Lower lobe of right lung (tissue), 2 donors: ENCODE results near the gene RUNX3. TPM values are rescaled to one million over a fixed set of nuclear protein-coding genes. Genes with fewer than 3 reads are reported as not detected.

Source experiments
- ATAC-seq, 2 donors: fragments of 200-7000 bp; cut with Tn5 transposase; one replicate each; pipeline ENCODE4 v1.9.1; 2020 to 2022; ENCODE audit warnings: mild to moderate bottlenecking in 2 of 2, moderate library complexity in 2 of 2
- DNase-seq: peaks from one replicate; pipeline ENCODE4 v3.0.0-alpha.2; 2020
- H3K27ac ChIP-seq: fragments of 200-600 bp; one replicate; pipeline ENCODE4 v1.8.0; 2022
- H3K27me3 ChIP-seq: fragments of 200-600 bp; one replicate; pipeline ENCODE4 v1.8.0; 2022; ENCODE audit warnings: low read depth
- H3K36me3 ChIP-seq: fragments of 200-600 bp; one replicate; pipeline ENCODE4 v1.8.0; 2022; ENCODE audit warnings: mild to moderate bottlenecking
- H3K4me1 ChIP-seq: fragments of 200-600 bp; one replicate; pipeline ENCODE4 v1.8.0; 2022
- H3K4me3 ChIP-seq: fragments of 200-600 bp; one replicate; pipeline ENCODE4 v1.8.0; 2022; ENCODE audit warnings: mild to moderate bottlenecking
- H3K9me3 ChIP-seq: fragments of 200-600 bp; one replicate; pipeline ENCODE4 v1.8.0; 2022
- CTCF ChIP-seq: fragments of 200-600 bp; IDR thresholded peaks from one replicate; pipeline ENCODE4 v1.8.0; 2022; ENCODE audit warnings: antibody characterized with exemption, mild to moderate bottlenecking
- intact Hi-C: fragments of 100-400 bp; cut with DNase I; formaldehyde crosslinking; loops from one replicate; pipeline ENCODE4 v1.11.0; 2022
- total RNA-seq: library from RNA; stranded (reverse); fragmentation: NEBNext Ultra II Directional; extraction: Animal tissue kit (Norgen Biotek cat#: 25700); gene quantifications from one replicate; pipeline ENCODE4 v1.2.1, GENCODE V29; 2021
- donor health status: DM: no; HTN: yes; CAD: no; lungs with severe emphysema.

RUNX3 gene
- total RNA-seq, 1 donor from 2014 or later: 13.1 TPM

- no peaks in the 10 kb centered on the region for H3K9me3 ChIP-seq
- no peak overlapping the region for H3K4me3 ChIP-seq
- H3K27me3 ChIP-seq: no peaks in the 10 kb centered on the region
- H3K27ac ChIP-seq: no peak overlapping the region
- H3K36me3 ChIP-seq: no peaks in the 10 kb centered on the region
- TF ChIP-seq CTCF: no peak
- H3K4me1 ChIP-seq: no peaks in the 10 kb centered on the region
- intact Hi-C loops: no loop called here
- ATAC-seq (peak in 1 of 2 donors; percentile 18), DNase-seq (no peak)
Measured at GRCh38 chr1:24942789-24943188, 12.7 kb upstream of the RUNX3 start.

GRCh38 chr1:24941564-24941963 is 11.5 kb upstream of the RUNX3 start:
- no peaks in the 10 kb centered on the region for H3K4me1 ChIP-seq
- H3K36me3 ChIP-seq: no peaks in the 10 kb centered on the region
- ATAC-seq (no peak), DNase-seq (no peak)
- no peak for TF ChIP-seq CTCF
- no peaks in the 10 kb centered on the region for H3K9me3 ChIP-seq
- H3K27ac ChIP-seq: no peak overlapping the region
- intact Hi-C loops: no loop called here
- H3K4me3 ChIP-seq: no peak overlapping the region
- H3K27me3 ChIP-seq: no peaks in the 10 kb centered on the region

- intact Hi-C loops: no loop called here
- no peak for DNase-seq
- no peaks in the 10 kb centered on the region for H3K4me1 ChIP-seq
- H3K27ac ChIP-seq: no peak overlapping the region
- no peak for ATAC-seq
- no peaks in the 10 kb centered on the region for H3K36me3 ChIP-seq
- peaks cover 9% of the 10 kb centered on the region for H3K27me3 ChIP-seq
- TF ChIP-seq CTCF: no peak
- no peak overlapping the region for H3K4me3 ChIP-seq
- H3K9me3 ChIP-seq: no peaks in the 10 kb centered on the region
Measured at GRCh38 chr1:24940231-24940630, 10.2 kb upstream of the RUNX3 start.

GRCh38 chr1:24939675-24940193 is 9.7 kb upstream of the RUNX3 start:
- H3K4me1 ChIP-seq: no peaks in the 10 kb centered on the region
- intact Hi-C loops: no loop called here
- no peaks in the 10 kb centered on the region for H3K36me3 ChIP-seq
- H3K27ac ChIP-seq: no peak overlapping the region
- ATAC-seq (no peak), DNase-seq (no peak)
- peaks cover 14% of the 10 kb centered on the region for H3K27me3 ChIP-seq
- no peaks in the 10 kb centered on the region for H3K9me3 ChIP-seq
- no peak for TF ChIP-seq CTCF
- no peak overlapping the region for H3K4me3 ChIP-seq

- Histone ChIP-seq H3K27me3 (peaks cover 19% of the 10 kb centered on the region), H3K4me1 (no peaks in the 10 kb centered on the region), H3K4me3 (no peak overlapping the region), H3K36me3 (no peaks in the 10 kb centered on the region), H3K9me3 (no peaks in the 10 kb centered on the region), H3K27ac (no peak overlapping the region)
- no peak for ATAC-seq
- DNase-seq: no peak
- no peak for TF ChIP-seq CTCF
- intact Hi-C loops: no loop called here
Measured at GRCh38 chr1:24939040-24939674, 9.1 kb upstream of the RUNX3 start.
